Tibial artery (tissue), 4 donors: ENCODE data around the gene MIA3.

Experiments
- DNase-seq, 2 donors: peaks; one replicate each; pipeline ENCODE4 v3.0.0-alpha.2; 2019
- H3K27ac ChIP-seq, 2 donors: fragments of 200-600 bp; sonication (generic) in 1 of 2; 1 replicate in 1 of 2; 2 replicates in 1 of 2; pipeline ENCODE4 v1.5.1; 2018 to 2019; ENCODE audit warnings: mild to moderate bottlenecking in 1 of 2
- H3K27me3 ChIP-seq, 2 donors: fragments of 200-600 bp; sonication (generic) in 1 of 2; one replicate each; pipeline versions ENCODE4 v1.5.1 to v1.6.0; 2016 to 2019
- H3K36me3 ChIP-seq, 3 donors: fragments of 200-600 bp; sonication (generic) in 2 of 3; one replicate each; pipeline ENCODE4 v1.5.1; 2016 to 2019; ENCODE audit warnings: mild to moderate bottlenecking in 2 of 3
- H3K4me1 ChIP-seq, 4 donors: fragments of 200-600 bp; sonication (generic) in 2 of 4; 1 replicate in 3 of 4; 2 replicates in 1 of 4; pipeline ENCODE4 v1.5.1; 2016 to 2019
- H3K4me3 ChIP-seq, 2 donors: fragments of 200-600 bp; sonication (generic) in 1 of 2; 1 replicate in 1 of 2; 2 replicates in 1 of 2; pipeline ENCODE4 v1.5.1; 2018 to 2019; ENCODE audit warnings: mild to moderate bottlenecking in 2 of 2
- H3K9me3 ChIP-seq, 3 donors: fragments of 200-600 bp; sonication (generic) in 1 of 3; one replicate each; pipeline ENCODE4 v1.5.1; 2016 to 2019
- CTCF ChIP-seq, 2 experiments: fragments of 200-600 bp in 1 of 2; fragments of 450-650 bp in 1 of 2; IDR thresholded peaks; one replicate each; pipeline ENCODE4 v1.5.1; 2017 to 2019; ENCODE audit warnings: antibody characterized with exemption in 2 of 2, mild to moderate bottlenecking in 1 of 2, moderate library complexity in 1 of 2
- intact Hi-C: fragments of 100-400 bp; cut with DNase I; formaldehyde crosslinking; loops from one replicate; pipeline ENCODE4 v1.15.0; 2023; ENCODE audit warnings: low total_unique reads

The MIA3 gene

DNA sequence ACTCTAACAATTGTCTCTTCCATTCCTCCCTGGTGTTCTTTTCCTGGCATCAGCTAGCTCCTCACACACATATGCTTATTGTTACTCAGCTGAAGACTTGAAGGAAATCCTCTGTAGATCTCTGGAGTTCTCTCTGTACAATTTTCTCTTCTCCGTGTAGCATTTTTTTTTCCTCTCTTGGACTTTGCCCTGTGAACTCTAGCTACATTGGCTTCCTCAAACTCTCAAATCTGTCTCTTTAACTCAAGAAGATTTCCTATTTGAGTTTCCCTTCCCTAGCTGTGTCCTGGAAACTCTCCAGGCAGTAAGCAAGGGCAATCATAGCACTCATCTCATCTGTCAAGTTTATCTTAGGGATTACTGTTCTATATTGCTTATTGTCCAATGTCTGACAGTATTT, 4.3 kb upstream of the MIA3 start:
- Histone ChIP-seq H3K27ac (no peak overlapping the region), H3K27me3 (no peaks in the 10 kb centered on the region), H3K4me3 (no peak overlapping the region), H3K4me1 (peaks cover 0 to 7% (median 7%) of the 10 kb centered on the region in 4 donors), H3K9me3 (no peaks in the 10 kb centered on the region), H3K36me3 (no peaks in the 10 kb centered on the region)
- DNase-seq, result no peak
- intact Hi-C loops, result no loop called here
- no peak for TF ChIP-seq CTCF (IDR thresholded peaks at IDR 0.05)

DNA sequence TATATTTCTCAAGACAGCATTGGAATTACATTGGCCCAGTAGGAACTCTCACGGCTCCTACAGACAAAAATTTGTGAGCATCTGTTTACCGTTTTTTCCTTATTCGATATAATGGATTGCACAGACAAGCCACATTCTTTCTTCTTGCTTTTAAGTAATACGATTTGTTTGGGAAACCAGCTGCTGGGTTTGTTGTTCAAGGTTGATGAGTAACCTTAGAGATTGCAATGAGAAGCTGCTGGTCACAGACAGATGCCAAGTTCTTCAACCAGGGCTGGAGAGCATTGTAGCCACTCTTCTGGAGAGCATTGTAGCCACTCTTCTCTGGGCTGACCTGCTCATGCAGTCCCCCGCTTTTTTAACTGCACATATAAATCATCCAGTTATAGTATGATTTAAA, 1.4 kb upstream of the MIA3 start:
- DNase-seq, result no peak
- intact Hi-C loops, result loop anchor here (5.0 kb wide), 1 partner anchor 149 kb away; no protein-coding TSS in a partner anchor
- H3K36me3 ChIP-seq, result peaks cover 0 to under 1% (median 0%) of the 10 kb centered on the region in 3 donors
- TF ChIP-seq CTCF (IDR thresholded peaks at IDR 0.05), result no peak
- H3K27me3 ChIP-seq, result no peaks in the 10 kb centered on the region
- H3K4me1 ChIP-seq, result peaks cover 0 to 18% (median 9%) of the 10 kb centered on the region in 4 donors
- H3K9me3 ChIP-seq, result no peaks in the 10 kb centered on the region
- H3K4me3 ChIP-seq, result no peak overlapping the region
- H3K27ac ChIP-seq, result peak overlapping the region; percentile 82

DNA sequence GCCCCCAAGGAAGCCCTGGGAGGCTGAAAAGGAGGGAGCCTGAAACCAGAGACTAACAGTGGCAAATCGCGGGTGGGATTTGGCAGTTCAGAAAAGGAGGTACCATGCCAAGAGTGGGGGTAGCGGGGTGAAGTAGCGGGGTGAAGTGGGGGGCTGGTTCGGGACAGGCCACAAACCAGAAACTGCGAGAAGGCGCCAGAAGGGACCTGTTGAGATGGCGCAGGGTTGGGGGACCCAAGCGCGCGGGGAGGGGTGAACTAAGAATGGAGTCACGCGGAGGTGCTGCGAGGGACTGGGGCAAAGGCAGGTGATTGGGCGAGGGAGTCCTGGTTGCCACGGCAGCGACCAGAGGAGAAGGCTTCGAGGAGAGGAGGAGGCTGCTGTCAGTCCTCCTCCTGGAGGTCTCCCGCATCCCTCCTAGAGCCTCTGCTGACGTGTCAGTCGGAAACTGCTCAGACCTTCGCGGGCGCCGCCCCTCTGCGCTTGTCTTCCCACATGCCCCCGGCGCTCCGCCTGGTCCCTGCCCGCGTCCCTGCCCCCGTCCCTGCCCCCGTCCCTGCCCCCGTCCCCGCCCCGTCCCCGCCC, 438 bp upstream of the MIA3 start:
- Histone ChIP-seq H3K27me3 (no peaks in the 10 kb centered on the region), H3K36me3 (peaks cover 0 to 10% (median 1%) of the 10 kb centered on the region in 3 donors), H3K4me1 (peaks cover 0 to 18% (median 9%) of the 10 kb centered on the region in 4 donors), H3K4me3 (peak overlapping the region; percentile 98 to 100), H3K27ac (peak overlapping the region; percentile 82), H3K9me3 (no peaks in the 10 kb centered on the region)
- TF ChIP-seq CTCF (IDR thresholded peaks at IDR 0.05), result no peak
- peak; percentile 95 to 97 for DNase-seq
- intact Hi-C loops, result loop anchor here (5.0 kb wide), 1 partner anchor 150 kb away; no protein-coding TSS in a partner anchor

GRCh38 chr1:222618880-222619596, 1.1 kb downstream of the MIA3 start:
- H3K4me1 ChIP-seq, result peaks cover 0 to 18% (median 9%) of the 10 kb centered on the region in 4 donors
- intact Hi-C loops, result loop anchor here (5.0 kb wide), 1 partner anchor 152 kb away; no protein-coding TSS in a partner anchor
- DNase-seq, result peak in 1 of 2 donors; percentile 29
- H3K9me3 ChIP-seq, result no peaks in the 10 kb centered on the region
- peak overlapping the region; percentile 98 to 100 for H3K4me3 ChIP-seq
- peaks cover 4 to 24% (median 9%) of the 10 kb centered on the region in 3 donors for H3K36me3 ChIP-seq
- no peak for TF ChIP-seq CTCF (IDR thresholded peaks at IDR 0.05)
- no peaks in the 10 kb centered on the region for H3K27me3 ChIP-seq
- peak overlapping the region; percentile 92 for H3K27ac ChIP-seq

GRCh38 chr1:222620566-222620965, 2.7 kb downstream of the MIA3 start:
- no peaks in the 10 kb centered on the region for H3K27me3 ChIP-seq
- no peaks in the 10 kb centered on the region for H3K9me3 ChIP-seq
- no peak for TF ChIP-seq CTCF (IDR thresholded peaks at IDR 0.05)
- H3K4me1 ChIP-seq, result peaks cover 0 to 18% (median 9%) of the 10 kb centered on the region in 4 donors
- DNase-seq, result no peak
- no peak overlapping the region for H3K4me3 ChIP-seq
- intact Hi-C loops, result no loop called here
- no peak overlapping the region for H3K27ac ChIP-seq
- H3K36me3 ChIP-seq, result peaks cover 19 to 39% (median 22%) of the 10 kb centered on the region in 3 donors
